GM10266 (cell line): ENCODE data around the gene NFKBIZ.
"Not testable (repeated sequence)": the region's sequence is repeated elsewhere in the genome, so short reads cannot be mapped to it uniquely, and the experiment has no call there.

ENCODE experiments used
- DNase-seq: peaks from one replicate; pipeline ENCODE4 v3.0.0; 2012; ENCODE audit errors: extremely low spot score
- TF ChIP-seq, protein P1 (sequence below): IDR thresholded peaks from 2 replicates; pipeline ENCODE4 v1.5.1; 2012; ENCODE audit warnings: mild to moderate bottlenecking, low read depth; ENCODE audit not compliant: control insufficient read depth, insufficient read depth; ENCODE audit errors: missing control alignments

NFKBIZ gene

DNA sequence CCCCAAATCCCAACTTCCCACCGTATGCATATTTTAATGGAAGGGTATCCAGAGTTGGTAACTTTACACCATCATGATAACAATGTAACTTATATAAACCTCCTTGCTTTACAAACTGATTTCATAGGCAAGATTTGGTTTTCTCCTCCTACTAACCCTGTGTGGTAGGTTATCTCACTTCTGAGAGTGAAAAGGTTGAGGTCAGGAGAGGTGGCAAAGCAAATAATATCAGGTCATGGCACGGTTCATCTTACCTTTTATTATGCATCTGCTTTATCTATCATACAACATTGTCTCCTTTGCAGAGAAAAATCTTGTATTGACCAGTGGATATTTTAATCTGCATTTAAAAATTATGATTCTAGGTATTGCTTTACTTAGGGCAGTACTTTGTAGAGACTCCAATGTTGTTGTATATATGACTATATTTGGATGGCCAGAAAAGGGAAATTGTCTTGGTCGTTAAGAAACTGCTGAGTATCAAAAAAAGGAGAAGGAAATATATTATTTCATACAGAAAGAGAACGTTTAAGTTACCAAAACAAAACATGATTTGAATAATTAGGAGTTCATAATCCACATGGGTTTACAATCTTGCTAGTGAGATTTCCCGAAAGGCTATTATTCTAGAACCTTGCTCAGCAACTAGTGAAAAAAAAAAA is 30.4 kb downstream of the NFKBIZ start:
- no peak for DNase-seq
- TF ChIP-seq, protein P1, sequence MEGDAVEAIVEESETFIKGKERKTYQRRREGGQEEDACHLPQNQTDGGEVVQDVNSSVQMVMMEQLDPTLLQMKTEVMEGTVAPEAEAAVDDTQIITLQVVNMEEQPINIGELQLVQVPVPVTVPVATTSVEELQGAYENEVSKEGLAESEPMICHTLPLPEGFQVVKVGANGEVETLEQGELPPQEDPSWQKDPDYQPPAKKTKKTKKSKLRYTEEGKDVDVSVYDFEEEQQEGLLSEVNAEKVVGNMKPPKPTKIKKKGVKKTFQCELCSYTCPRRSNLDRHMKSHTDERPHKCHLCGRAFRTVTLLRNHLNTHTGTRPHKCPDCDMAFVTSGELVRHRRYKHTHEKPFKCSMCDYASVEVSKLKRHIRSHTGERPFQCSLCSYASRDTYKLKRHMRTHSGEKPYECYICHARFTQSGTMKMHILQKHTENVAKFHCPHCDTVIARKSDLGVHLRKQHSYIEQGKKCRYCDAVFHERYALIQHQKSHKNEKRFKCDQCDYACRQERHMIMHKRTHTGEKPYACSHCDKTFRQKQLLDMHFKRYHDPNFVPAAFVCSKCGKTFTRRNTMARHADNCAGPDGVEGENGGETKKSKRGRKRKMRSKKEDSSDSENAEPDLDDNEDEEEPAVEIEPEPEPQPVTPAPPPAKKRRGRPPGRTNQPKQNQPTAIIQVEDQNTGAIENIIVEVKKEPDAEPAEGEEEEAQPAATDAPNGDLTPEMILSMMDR: no peak

DNA sequence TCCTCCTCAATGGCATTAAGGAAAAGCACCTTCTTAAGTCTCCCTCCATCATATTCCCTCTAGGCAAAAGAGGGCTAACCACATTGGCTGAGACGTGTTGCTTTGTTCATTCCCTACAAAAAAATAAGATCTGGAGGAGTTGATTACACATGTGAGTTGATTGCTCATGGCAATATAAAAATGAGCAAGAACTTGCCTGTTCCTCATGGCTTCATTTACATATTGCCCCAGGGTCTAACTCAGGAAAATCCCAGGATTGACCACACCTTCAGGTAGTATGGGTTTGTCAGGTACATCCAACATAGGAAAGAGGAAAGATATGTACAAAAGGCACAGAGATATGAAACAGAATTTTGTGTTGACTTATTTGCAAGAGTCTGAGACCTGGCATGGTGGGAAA is 35.5 kb downstream of the NFKBIZ start:
- TF ChIP-seq, protein P1: no peak
- DNase-seq: no peak

DNA sequence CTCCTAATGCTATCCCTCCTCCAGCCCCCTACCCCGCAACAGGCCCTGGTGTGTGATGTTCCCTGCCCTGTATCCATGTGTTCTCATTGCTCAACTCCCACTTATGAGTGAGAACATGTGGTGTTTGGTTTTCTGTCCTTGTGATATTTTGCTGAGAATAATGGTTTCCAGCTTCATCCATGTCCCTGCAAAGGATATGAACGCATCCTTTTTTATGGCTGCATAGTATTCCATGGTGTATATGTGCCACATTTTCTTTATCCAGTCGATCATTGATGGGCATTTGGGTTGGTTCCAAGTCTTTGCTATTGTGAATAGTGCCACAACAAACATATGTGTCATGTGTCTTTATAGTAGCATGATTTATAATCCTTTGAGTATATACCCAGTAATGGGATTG is 36.3 kb downstream of the NFKBIZ start:
- not testable (repeated sequence) for DNase-seq

DNA sequence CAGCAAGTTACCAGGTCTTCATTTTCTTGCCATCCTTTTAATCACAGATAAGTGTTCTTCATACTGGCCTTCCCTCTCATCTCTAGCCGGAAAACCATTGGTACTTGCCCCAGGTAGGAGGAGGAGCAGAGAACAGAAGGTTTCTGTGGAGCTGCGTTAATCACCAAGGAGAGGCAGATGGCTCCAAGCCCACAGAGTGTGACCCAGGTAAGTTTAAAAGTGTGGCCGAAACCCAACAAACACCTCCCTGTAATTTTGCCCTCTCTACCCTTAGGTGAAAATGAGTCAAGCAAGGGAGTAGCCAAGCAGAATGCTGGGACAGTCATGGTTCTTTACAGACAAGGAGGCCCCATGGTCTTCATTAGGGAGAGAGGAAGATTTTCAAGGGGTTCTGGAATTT is 37.3 kb downstream of the NFKBIZ start:
- TF ChIP-seq, protein P1: no peak
- no peak for DNase-seq

DNA sequence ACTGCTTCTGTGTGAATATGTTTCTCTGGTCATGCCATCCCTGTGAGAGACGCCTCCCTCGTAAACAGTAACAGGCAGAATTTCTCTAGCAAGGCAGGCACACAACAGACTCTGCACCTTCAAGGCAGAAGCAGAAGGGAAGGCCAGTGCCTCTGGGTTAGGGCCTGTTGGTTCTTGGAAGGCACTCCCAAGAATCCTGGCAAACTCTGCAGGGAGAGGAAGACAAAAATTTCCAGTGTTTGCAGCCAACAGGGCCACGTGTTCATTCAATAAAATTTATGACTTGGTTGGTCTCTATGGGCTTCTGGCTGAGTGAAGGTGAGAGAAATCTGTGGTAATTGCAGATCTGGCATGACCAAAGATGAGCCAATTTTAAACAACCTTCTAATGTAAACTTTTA is 39.3 kb downstream of the NFKBIZ start:
- no peak for DNase-seq
- TF ChIP-seq, protein P1: no peak

DNA sequence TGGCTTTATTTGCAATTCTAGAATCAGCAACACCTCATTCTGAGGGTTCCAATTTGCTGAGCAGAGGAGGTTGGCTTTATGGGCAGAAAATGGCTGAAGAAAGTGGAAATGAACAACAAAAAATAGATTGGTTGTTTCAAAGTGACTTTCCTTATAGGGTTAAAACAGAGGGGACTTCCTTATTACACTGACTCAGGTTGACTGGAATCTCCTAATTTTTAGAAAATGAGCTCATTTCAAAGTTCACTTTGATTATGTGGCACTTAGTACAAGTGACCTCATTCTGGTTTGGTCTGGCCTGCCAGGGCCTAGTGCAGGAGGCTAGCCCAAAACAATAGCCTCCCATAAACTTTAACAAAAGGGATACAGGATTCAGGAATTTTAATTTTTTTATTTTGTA is 41.4 kb downstream of the NFKBIZ start:
- TF ChIP-seq, protein P1: no peak
- no peak for DNase-seq

DNA sequence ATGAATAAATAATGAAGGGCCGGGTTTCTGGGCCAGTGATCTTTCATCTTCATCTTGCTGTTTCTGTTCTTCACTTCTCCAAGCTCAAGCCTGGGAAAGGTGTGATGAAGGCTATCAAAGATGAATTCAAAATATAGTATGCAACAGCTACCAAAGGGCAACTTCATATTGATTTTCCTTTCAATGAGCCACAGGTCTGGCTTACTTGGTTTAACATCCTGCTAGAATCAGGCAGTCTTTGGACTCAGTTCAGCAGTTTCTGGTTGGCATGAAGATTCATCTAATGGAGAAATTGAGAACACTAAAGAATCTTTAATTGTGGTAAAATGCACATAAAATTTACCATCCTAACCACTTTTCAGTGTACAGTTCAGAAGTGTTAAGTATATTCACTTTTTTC is 43.3 kb downstream of the NFKBIZ start:
- no peak for DNase-seq
- TF ChIP-seq, protein P1: no peak

DNA sequence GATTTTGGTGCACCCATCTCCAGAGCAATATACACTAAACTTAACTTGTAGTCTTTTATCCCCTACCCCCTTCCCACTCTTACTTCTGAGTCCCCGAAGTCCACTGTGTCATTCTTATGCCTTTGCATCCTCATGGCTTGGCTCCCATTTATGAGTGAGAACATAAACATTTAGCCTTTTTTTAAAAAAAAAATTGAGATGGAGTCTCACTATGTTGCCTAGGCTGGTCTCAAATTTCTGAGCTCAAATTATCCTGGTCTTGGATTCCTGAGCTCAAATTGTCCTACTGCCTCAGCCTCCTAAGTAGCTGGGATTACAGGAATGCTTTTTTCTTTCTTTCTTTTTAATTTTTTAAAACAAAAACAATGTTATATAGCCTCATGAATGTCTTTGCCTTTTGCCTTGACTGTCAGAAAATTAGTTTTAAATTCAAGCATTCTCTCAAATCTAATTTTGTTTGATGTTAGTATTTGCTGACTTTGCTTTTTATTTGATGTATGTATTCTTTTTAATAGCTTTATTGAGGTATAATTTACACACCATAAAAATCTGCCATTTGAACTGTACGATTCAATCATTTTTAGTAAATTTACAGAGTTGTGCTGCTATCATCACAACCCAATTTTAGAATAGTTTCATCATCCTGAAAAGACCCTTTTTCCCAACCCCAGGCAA is 46.9 kb downstream of the NFKBIZ start:
- TF ChIP-seq, protein P1: no peak
- no peak for DNase-seq
